Mucosa of rectum (tissue), 2 donors: Measurements from ENCODE around the gene SLC16A14.

Source experiments
- H3K27ac ChIP-seq, 2 donors: one replicate each; pipeline ENCODE4 v1.7.0; 2013; ENCODE audit warnings: inconsistent platforms in 2 of 2, low read depth in 2 of 2, low read length in 2 of 2
- H3K27me3 ChIP-seq, 2 donors: one replicate each; pipeline ENCODE4 v1.7.0; 2013; ENCODE audit warnings: low read length in 2 of 2; ENCODE audit not compliant: control insufficient read depth in 2 of 2, insufficient read depth in 2 of 2
- H3K36me3 ChIP-seq, 2 donors: one replicate each; pipeline ENCODE4 v1.7.0; 2013; ENCODE audit warnings: low read length in 2 of 2; ENCODE audit not compliant: control insufficient read depth in 2 of 2, insufficient read depth in 2 of 2
- H3K4me1 ChIP-seq, 2 donors: one replicate each; pipeline ENCODE4 v1.7.0; 2013; ENCODE audit warnings: low read length in 2 of 2, mild to moderate bottlenecking in 1 of 2; ENCODE audit not compliant: control insufficient read depth in 2 of 2, insufficient read depth in 2 of 2
- H3K4me3 ChIP-seq, 2 donors: one replicate each; pipeline ENCODE4 v1.7.0; 2013; ENCODE audit warnings: low read length in 2 of 2
- H3K9ac ChIP-seq, 2 donors: one replicate each; pipeline ENCODE4 v1.7.0; 2013; ENCODE audit warnings: low read length in 2 of 2, low read depth in 1 of 2, mild to moderate bottlenecking in 1 of 2
- H3K9me3 ChIP-seq, 2 donors: one replicate each; pipeline ENCODE4 v1.7.0; 2013; ENCODE audit warnings: low read length in 2 of 2; ENCODE audit not compliant: control insufficient read depth in 2 of 2
- donor health status: healthy.
- donor health status: Normal muscosa, but diverticular disease.

SLC16A14 gene

GRCh38 chr2:230071421-230071820 lies 2.7 kb upstream of the SLC16A14 start:
- Histone ChIP-seq H3K27me3 (no peaks in the 10 kb centered on the region), H3K9ac (no peak overlapping the region), H3K4me3 (no peak overlapping the region), H3K9me3 (no peaks in the 10 kb centered on the region), H3K36me3 (no peaks in the 10 kb centered on the region), H3K27ac (no peak overlapping the region), H3K4me1 (peaks cover 4 to 14% of the 10 kb centered on the region in 2 donors)

DNA sequence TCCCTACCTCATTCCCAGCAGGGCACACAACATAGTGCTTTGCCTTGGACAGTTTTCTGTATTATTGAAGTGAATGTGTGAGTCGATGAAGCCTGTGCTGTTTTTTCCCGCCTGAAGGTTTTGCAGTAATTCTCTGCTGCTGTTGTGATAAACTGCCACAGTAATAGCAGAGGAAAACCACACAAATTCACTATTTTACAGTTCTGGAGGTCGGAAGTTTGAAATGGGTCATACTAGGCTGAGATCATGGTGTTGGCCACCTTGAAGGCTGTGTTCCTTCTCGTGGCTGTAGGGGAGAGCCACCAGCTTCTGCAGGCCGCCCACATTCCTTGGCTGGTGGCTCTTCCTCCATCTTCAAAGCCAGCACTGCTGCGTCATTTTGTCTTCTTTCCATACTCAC lies 678 bp upstream of the SLC16A14 start:
- no peaks in the 10 kb centered on the region for H3K36me3 ChIP-seq

DNA sequence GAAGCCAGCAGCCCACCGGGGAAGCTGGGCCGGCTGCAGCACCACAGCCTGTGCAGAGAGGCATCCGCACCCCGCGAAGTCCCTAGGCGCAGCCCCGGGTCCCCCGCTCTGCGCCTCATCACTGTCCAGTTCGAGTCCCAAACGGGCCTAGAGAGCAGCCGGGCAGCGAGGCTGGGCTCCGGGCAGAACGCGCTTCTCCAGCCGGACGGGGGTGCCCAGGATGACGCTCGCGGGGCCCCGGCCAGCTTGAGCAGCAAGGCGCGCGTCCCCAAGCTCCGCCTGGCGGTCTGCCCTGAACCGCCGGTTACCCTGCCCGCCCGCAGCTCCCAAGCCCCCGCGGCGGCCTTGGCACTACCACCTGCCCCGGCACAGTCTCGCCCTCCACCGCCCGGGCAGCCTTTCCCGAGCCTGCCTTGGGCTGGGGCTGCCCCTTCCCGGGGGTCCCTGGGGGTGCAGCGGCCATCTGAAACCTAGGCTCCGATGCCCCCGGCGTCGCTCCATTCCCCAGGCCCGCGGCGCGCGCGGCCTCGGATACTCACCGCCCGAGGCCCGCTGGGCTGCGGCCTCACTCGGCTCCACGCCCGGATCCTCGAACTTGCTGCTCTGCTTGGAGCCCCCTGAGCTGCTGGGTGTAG lies 591 bp downstream of the SLC16A14 start:
- Histone ChIP-seq H3K9ac (peak overlapping the region in 1 of 2 donors; percentile 69), H3K27ac (peak overlapping the region; percentile 19 to 28), H3K27me3 (no peaks in the 10 kb centered on the region), H3K36me3 (no peaks in the 10 kb centered on the region), H3K4me1 (peaks cover 4 to 14% of the 10 kb centered on the region in 2 donors), H3K9me3 (no peaks in the 10 kb centered on the region), H3K4me3 (peak overlapping the region; percentile 62 to 71)

More for the DNA sequence above, 678 bp upstream of the SLC16A14 start:
- H3K9ac ChIP-seq = no peak overlapping the region
- H3K9me3 ChIP-seq = no peaks in the 10 kb centered on the region
- H3K4me3 ChIP-seq = no peak overlapping the region
- H3K27me3 ChIP-seq = no peaks in the 10 kb centered on the region
- peaks cover 4 to 14% of the 10 kb centered on the region in 2 donors for H3K4me1 ChIP-seq
- no peak overlapping the region for H3K27ac ChIP-seq

- Histone ChIP-seq H3K9ac (no peak overlapping the region), H3K4me1 (no peaks in the 10 kb centered on the region), H3K27ac (no peak overlapping the region), H3K4me3 (no peak overlapping the region), H3K27me3 (no peaks in the 10 kb centered on the region), H3K36me3 (no peaks in the 10 kb centered on the region), H3K9me3 (no peaks in the 10 kb centered on the region)
These were observed 7.9 kb downstream of the SLC16A14 start for GRCh38 chr2:230060672-230061293.

DNA sequence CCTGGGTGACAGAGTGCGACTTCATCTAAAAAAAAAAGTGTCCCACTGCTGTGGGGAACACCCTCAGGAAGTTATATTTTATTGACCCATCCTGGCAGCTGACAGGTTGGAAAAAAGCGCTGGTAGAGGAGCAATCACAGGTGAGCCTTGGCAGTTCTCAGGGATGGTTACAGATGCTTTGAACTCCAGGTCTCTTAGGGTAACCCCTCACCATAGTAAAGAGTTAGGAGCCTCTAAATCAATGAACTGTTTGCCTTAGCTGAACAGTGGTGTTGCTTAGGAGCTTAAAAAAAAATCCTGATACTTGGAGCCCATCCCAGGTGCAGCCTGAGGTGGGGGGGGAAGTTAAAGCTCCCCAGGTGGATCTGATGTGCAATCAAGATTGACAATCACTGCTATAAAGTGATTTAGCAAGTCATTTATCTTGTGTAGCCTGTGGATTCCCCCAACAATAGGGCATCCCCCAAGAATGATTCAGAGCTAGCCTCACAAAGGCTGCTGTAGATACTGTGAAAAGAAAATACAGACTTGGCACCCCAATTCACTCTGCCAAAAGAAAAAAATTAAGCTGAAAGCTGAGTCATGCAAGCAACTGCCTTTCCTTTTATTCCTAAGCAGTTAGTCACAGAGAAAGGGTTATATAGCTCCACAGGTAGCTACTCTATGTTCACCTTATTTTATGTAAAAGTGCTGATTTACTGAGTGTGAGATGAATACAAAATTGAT lies 14.8 kb downstream of the SLC16A14 start:
- Histone ChIP-seq H3K27ac (no peak overlapping the region), H3K9ac (no peak overlapping the region), H3K4me3 (no peak overlapping the region), H3K4me1 (no peaks in the 10 kb centered on the region), H3K9me3 (no peaks in the 10 kb centered on the region), H3K27me3 (no peaks in the 10 kb centered on the region), H3K36me3 (no peaks in the 10 kb centered on the region)

GRCh38 chr2:230052299-230052698 lies 16.4 kb downstream of the SLC16A14 start:
- no peak overlapping the region for H3K4me3 ChIP-seq
- H3K9ac ChIP-seq = no peak overlapping the region
- no peaks in the 10 kb centered on the region for H3K9me3 ChIP-seq
- no peaks in the 10 kb centered on the region for H3K36me3 ChIP-seq
- no peak overlapping the region for H3K27ac ChIP-seq
- no peaks in the 10 kb centered on the region for H3K27me3 ChIP-seq
- no peaks in the 10 kb centered on the region for H3K4me1 ChIP-seq

GRCh38 chr2:230050136-230050535 lies 18.6 kb downstream of the SLC16A14 start:
- H3K4me1 ChIP-seq = no peaks in the 10 kb centered on the region
- no peaks in the 10 kb centered on the region for H3K9me3 ChIP-seq
- no peak overlapping the region for H3K9ac ChIP-seq
- H3K27me3 ChIP-seq = no peaks in the 10 kb centered on the region
- no peak overlapping the region for H3K4me3 ChIP-seq
- H3K27ac ChIP-seq = no peak overlapping the region
- no peaks in the 10 kb centered on the region for H3K36me3 ChIP-seq

- no peak overlapping the region for H3K4me3 ChIP-seq
- no peaks in the 10 kb centered on the region for H3K27me3 ChIP-seq
- H3K9ac ChIP-seq = no peak overlapping the region
- no peaks in the 10 kb centered on the region for H3K4me1 ChIP-seq
- H3K27ac ChIP-seq = no peak overlapping the region
- H3K36me3 ChIP-seq = no peaks in the 10 kb centered on the region
- H3K9me3 ChIP-seq = no peaks in the 10 kb centered on the region
These were observed 20.6 kb downstream of the SLC16A14 start for GRCh38 chr2:230048010-230048671.

GRCh38 chr2:230046491-230046890 lies 22.2 kb downstream of the SLC16A14 start:
- H3K9ac ChIP-seq = no peak overlapping the region
- no peaks in the 10 kb centered on the region for H3K27me3 ChIP-seq
- H3K9me3 ChIP-seq = no peaks in the 10 kb centered on the region
- no peak overlapping the region for H3K4me3 ChIP-seq
- no peaks in the 10 kb centered on the region for H3K36me3 ChIP-seq
- no peaks in the 10 kb centered on the region for H3K4me1 ChIP-seq
- no peak overlapping the region for H3K27ac ChIP-seq

DNA sequence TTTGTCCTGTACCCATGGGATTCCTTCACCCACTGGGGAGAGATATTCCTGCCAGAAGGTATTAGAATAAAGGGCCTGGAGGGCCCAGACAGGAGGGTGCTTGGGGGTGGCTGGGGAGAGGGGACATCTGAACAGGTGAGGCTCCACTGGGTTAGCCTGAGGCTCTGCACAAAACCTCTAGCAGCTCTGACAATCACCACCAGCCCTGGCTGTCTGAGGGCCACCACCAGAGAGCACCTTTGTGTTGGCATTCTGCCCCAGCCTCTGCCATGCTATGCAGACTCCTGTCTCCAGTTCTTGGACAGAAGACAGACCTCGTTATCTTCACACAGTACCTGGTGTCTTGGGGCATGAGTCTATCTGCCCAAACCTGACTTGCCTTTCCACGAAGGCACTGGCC lies 25.3 kb downstream of the SLC16A14 start:
- Histone ChIP-seq H3K4me3 (no peak overlapping the region), H3K4me1 (no peaks in the 10 kb centered on the region), H3K27ac (no peak overlapping the region), H3K9me3 (no peaks in the 10 kb centered on the region), H3K9ac (no peak overlapping the region), H3K27me3 (no peaks in the 10 kb centered on the region), H3K36me3 (no peaks in the 10 kb centered on the region)
